Measurements from ENCODE around the gene TMPO.
"Not testable (repeated sequence)": the region's sequence is repeated elsewhere in the genome, so short reads cannot be mapped to it uniquely, and the experiment has no call there.

TMPO gene, protein sequence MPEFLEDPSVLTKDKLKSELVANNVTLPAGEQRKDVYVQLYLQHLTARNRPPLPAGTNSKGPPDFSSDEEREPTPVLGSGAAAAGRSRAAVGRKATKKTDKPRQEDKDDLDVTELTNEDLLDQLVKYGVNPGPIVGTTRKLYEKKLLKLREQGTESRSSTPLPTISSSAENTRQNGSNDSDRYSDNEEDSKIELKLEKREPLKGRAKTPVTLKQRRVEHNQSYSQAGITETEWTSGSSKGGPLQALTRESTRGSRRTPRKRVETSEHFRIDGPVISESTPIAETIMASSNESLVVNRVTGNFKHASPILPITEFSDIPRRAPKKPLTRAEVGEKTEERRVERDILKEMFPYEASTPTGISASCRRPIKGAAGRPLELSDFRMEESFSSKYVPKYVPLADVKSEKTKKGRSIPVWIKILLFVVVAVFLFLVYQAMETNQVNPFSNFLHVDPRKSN

DNA sequence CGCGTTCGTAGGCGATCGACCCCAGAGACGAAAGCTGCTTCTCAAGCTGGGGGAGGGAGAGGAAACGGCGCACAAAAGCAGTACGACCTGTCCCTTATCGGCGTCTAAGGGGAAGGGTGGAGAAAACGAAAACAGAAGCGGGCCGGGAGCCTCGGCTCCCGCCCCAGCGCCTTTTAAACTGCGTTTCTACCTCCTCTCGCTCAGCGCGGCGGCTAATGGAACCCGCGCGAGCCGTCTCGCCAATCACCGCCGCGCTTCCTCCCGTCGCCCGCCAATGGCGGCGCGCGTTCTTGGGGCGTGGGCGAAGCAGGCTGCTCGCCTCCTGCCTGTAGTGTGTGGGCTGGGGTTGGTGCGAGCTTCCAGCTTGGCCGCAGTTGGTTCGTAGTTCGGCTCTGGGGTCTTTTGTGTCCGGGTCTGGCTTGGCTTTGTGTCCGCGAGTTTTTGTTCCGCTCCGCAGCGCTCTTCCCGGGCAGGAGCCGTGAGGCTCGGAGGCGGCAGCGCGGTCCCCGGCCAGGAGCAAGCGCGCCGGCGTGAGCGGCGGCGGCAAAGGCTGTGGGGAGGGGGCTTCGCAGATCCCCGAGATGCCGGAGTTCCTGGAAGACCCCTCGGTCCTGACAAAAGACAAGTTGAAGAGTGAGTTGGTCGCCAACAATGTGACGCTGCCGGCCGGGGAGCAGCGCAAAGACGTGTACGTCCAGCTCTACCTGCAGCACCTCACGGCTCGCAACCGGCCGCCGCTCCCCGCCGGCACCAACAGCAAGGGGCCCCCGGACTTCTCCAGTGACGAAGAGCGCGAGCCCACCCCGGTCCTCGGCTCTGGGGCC lies at the start of gene TMPO:
TSS of gene TMPO (plus strand) at position 304 of the 824 bp plus-strand sequence. CDS start at position 582, 278 bp downstream.
- peak; percentile 97 for DNase-seq

DNA sequence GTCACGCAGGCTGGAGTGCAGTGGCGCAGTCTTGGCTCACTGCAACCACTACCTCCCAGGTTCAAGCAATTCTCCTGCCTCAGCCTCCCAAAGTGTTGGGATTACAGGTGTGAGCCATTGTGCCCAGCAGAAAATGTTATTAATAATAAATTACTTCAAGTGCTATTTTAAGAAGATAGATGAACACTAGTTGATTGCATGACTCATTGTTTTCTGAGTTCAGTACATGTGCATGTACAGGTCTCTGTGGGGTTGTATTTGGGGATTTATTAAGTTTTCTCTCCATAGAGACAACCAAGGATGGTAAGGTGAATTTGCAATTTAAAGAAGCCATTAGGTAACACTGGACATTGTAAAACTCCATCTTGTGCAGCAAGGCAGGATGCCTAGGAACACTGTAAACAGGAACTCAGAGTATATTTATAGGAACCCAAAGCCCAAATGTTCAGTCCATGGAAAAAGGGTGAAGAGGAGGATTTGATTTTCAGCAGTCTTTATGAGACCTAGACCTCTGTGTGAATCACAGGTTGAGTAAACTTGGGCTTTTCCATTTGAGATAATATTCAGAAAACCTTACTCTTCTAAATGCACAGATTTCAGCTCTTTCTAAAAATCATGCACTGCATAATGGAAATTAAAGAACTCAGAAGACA lies 49.3 kb upstream of the TMPO start:
- peak; percentile 20 for DNase-seq

DNA sequence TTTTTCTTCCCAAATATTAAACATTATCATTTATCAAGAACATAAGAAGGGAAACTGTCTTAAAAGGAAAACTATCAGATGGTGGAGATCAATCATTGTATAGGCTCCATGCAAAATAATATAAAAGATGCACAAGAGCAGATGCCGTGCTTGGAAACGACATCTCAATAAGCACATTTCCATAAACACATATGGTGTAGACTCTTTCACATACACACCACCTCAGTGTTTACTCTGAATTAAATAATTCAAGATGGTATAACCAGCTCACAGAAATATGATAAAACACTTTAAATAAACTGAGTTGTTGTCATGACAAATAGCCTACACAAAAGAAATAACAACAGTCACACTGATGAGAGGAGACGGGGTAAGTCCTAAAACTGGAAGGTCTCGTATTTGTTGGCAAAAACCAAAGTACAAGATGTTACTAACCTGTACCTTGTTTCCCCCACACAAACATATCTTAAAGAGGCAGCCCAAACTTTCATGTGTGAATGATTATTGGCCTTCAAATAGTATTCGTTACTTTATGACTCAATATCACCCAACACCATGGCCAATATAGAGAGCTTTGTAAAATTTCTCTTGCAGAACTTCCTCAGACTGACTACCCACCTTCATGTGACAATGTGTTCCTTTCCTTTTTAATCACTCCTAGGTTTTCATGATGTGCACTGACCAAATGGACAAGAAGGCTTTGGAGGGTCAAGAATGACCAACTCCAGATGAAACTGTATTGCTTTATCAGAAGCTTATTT lies 48.6 kb upstream of the TMPO start:
- DNase-seq = peak; percentile 59

DNA sequence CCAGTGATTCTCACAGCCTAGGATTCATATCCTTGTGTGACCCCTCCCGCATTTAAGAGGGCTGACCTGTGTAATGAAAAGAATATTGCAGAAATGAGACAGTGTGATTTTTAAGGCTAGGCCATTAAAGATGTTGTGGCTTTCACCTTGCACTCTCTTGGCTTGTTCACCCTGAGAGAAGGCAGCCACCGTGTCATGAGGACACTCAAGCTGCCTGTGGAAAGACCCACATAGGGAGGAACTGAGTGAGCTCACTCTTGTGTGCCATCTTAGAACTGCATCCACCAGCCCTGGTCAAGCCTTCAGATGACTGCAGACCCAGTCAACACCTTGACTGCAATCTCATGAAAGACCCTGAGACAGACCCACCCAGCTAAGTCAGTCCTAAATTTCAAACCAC lies 46.3 kb upstream of the TMPO start:
- peak; percentile 31 for DNase-seq

DNA sequence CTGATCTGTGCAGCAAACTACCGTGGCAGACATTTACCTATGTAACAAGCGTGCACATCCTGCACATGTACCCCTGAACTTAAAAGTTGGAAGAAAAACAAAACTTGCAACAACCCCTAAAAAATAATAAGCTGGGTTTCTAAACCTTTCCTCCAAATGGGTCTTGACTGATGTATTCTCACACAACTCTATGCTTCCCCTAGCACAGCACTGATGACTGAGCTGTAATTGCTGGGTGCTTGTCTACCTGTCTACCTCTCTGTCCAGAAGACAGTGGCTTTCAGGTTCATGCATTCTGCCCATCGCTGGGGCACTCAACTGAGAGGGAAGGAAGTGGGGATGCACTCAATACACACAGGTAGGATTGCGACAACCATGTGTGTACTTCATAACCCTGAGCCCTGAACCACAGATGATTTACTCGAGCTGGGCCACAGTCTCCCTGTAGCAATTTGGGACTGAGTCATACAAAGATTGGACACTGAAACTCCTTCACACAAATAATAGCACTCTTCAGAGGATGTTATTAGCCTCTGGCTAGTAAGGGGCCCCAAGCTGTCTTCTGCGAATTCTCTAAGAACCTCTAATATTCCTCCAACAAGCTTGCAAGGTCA lies 44.8 kb upstream of the TMPO start:
- DNase-seq = peak; percentile 32

DNA sequence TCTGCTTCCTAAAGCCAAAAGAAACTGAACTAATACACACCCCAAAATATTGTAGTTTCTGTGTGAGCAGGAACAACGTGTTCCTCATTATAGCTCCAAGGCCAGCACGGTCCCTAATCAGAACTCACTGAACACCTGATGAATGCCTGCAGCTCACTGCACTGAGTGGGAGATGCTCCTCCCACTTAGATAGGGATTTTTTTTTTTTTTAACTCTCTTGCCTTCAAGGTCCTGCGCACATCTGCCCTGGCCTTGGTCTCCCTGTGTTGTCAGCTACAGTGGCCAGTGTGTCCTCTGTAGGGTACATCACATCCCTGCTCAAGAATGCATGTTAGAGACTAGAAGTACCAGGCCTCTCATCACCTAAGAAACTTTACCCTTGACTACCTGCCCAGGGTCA lies 44.3 kb upstream of the TMPO start:
- DNase-seq = no peak

DNA sequence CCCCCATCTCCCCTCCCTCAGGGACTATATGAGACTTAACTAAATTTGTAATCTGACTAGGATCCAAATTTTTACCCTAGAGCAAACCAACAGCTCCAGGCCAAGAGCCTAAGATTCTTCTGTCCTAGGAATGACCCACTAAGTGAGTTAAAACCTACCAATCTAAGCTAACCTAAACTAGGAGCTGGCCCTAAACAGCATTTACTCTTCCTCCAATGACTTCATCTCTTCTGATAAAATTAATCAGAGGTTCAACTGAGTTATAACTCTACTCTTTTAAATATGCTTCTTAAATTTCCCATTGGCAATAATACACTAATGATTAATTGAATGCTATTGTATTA lies 39.9 kb upstream of the TMPO start:
- no peak for DNase-seq

DNA sequence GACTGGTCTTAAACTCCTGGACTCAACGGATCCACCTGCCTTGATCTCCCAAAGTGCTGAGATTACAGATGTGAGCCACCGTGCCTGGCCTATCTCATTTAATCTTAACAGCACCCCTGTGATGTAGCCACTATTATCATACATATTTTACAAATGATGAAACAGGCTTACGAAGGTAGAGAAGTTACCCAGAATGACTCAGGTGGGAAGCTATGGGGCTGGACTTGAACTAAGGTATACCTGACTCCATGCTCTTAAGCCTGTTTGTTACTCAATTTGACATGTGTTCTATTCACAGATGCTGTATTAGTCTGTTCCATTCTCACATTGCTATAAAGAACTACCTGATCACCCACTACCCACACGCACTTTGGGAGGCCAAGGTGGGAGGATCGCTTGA lies 36.8 kb upstream of the TMPO start:
- DNase-seq = no peak

DNA sequence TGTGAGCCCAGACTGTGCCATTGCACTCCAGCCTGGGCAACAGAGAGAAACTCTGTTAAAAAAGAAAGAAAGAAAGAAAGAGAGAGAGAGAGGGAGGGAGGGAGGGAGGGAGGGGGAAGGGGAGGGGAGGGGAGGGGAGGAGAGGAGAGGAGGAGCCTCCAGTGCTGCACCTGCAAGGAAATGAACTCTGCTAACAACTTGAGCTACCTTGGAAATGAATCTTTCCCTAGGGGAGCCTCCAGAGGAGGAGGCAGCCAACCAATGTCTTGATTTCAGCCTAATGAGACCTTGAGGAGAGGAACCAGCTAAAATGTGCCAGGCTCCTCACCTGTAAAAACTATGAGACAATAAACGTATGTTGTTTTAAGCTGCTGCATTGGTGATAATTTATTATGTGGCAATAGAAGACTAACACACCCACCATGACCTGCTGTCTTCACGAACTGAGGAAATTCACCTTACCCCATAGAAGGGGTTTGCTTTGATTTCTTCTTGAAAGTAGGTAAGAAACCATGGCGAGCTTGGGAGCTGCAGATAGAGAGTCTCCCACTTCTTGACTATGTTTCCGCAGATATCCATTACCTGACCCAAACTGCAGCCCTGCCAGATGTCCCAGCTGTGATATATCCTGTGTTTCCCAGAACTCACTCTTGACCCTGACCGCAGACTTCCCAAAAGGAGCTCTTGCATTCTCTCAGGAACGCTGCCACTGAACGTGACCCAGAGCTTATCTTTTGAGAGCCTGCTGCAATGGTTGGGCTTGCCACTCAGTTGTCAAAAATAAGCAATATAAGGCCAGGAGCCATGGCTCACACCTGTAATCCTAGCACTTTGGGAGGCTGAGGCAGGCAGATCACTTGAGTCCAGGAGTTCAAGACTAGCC lies 31.5 kb upstream of the TMPO start:
- DNase-seq = no peak

DNA sequence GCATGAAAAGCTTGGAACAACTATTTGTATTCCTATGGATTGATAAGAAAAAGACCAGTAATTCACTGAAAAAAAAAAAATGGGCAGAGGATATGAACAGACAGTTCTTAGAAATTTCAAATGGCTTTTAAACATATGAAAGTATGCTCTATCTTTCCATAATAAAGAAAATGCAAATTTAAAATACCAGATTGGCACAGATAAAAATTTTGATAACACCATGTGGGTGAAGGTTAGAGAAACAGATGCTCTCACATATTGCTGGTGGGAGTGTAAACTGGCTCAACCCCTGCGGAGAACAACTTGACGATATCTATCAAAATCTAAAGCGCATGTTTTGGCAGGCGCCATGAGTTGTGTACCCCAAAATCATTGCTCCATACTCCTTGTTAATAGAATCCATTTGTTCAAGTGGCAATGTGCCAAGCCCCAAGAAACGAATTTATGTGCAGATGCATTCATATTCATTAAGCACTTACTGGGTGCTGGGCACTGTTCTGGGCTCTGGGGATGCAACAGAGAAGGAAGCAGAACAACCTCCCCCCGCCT lies 29.5 kb upstream of the TMPO start:
- no peak for DNase-seq

DNA sequence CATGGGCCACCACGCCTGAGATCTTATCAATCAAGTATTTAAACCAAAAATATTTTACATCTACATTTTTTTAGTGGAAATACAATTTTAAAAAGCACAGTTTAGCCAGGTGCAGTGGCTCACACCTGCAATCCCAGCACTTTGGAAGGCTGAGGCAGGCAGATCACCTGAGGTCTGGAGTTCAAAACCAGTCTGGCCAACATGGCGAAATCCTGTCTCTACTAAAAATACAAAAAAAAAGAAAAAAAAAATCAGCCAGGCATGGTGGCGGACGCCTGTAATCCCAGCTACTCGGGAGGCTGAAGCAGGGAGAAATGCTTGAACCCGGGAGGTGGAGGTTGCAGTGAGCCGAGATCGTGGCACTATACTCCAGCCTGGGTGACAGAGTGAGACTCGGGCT lies 27.0 kb upstream of the TMPO start:
- not testable (repeated sequence) for DNase-seq

DNA sequence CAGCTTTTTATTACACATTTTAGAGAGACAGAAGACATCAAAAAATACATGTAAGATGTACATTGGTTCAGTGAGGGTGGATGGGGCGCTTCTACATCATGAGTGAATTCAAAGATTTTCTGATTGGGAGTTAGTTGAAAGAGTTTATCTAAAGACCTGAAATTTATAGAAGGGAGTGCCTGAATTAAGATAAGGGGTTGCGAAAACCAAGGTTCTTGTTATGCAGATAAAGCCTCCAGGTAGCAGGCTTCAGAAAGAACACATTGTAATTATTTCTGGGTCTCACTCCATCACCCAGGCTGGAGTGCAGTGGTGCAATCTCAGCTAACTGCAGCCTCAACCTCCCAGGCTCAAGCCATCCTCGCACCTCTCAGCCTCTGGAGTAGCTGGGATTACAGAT lies 26.2 kb upstream of the TMPO start:
- no peak for DNase-seq

DNA sequence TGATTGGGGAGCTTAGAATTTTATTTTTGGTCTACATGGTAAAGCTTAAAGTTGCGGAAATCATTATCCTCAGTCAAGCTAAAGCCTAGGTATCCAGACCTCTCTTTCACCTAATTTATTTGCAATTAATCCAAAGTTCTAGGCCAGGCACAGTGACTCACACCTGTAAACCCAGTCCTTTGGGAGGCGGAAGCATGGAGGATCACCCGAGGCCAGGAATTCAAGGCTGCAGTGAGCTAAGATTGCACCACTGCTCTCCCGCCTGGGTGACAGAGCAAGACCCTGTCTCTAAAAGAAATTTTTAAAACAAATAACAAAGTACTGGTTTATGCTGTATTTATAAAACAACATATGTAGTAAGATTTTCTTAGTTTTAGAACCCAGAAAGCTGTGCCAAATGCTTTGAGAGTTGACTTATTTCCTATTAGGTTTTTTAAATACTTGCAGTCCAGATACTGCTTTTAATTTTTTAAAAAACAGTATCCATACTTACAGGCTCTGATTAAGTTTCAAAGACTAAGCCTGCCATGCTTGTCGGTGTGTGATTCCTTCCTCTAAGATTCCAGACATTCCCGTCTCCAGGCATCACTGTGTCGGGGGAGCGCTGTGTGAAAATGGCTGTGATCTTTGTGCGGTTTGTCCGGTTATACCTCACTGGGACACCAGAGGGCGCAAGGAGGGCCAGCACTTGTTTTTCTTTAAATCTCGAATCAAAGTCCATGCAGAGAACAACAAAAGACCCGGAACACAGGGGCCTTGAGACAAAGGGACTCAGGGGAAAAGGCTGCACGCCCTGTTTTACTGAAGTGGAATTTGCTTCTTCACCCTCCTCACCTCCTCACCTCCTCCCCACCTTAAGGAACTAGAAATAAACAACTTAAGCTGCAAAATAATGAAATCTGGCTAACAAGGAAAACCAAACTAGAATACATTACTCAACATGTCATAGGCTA lies 24.6 kb upstream of the TMPO start:
- DNase-seq = peak; percentile 84

DNA sequence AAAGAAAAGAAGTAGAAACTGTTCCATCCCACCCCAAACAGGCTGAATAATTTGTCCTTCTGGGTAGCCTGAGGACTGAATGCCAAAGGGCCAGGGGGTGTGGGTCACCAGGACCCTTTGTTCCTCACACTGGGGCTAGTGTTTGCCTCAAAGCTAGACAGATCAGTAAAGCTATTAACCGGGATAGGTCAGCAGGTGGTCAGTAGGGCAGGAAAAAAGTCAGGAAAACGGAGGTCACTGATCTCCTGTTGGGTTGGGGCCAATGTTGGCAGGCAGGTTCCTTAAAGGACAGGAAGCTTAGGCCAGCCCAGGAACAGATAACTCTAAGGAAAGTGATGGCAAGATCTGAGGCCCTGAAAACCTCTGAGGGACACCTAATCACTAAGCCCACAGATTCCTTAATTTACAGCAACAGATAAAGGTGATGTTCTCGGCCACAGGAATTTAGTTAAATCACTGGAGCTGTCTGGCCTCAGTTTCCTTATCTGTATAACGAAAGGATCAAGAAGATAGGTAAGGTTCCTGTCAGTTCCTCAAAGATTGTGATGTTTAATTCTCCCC lies 22.7 kb upstream of the TMPO start:
- no peak for DNase-seq

DNA sequence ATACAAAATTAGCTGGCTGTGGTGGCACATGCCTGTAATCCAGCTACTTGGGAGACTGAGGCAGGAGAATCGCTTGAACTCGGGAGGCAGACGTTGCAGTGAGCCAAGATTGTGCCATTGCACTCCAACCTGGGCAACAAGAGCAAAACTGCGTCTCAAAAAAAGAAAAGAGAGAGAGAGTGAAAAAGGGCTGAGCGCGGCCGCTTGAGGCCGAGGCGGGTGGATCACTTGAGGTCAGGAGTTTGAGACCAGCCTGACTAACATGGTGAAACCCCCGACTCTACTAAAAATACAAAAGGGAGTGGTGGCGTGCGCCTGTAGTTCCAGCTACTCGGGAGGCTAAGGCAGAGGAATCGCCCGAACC lies 14.1 kb upstream of the TMPO start:
- not testable (repeated sequence) for DNase-seq

DNA sequence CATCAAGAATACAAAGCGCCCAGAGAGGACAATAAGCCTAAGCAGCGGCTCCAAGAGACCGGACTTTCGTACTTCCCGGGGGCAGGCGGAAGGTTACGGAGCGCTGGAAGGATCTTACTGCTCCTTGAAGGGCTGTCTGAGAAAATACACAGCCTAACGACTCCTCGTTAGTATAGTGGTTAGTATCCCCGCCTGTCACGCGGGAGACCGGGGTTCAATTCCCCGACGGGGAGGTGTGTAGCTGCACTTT lies 12.1 kb upstream of the TMPO start:
- peak; percentile 93 for DNase-seq

DNA sequence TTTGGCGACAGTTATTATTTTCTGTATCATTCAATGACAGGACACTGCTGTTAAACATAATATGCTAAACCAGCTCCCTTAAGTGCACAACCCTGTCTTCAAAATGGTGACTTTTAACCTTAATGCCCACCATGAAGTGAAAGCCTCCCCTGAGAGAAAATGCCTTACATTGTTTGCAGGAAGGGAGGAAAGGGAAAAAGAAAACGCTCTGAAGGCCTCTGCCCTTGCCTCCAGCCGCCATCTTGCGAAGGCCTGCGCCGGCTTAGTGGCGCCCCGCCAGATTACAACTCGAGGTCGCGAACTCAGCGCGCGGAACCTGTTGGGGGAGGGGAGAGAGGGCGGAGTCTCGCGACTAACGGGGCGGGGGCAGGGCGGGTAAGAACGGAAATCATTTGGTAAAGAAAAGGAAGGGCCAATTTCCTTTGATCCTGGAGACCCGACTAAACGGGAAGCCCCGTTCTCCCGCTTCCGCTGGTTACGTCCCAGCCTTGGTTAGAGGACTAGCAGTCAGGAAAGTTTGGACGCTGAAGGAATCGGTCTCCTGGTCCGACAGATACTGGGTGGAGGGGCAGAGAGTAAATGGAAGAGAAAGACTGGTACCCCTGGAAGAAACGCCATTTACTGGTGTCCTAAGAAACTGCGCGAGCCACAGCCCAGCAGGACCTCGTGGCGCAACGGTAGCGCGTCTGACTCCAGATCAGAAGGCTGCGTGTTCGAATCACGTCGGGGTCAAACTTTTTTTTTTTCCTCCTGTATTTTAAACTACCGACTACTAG lies 11.6 kb upstream of the TMPO start:
- DNase-seq = peak; percentile 96

DNA sequence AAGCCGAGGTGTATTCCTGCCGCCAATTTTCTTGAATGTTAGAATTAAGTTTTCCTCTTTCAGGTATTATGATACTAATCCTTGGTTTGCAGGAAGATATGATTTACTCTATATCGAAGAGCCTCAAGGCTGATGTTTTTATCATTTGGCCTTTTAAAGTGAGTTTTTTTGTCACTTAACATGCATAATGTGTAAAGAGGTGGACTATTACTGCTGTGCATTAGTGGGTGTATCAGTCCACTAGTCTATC lies 11.1 kb upstream of the TMPO start:
- DNase-seq = no peak

DNA sequence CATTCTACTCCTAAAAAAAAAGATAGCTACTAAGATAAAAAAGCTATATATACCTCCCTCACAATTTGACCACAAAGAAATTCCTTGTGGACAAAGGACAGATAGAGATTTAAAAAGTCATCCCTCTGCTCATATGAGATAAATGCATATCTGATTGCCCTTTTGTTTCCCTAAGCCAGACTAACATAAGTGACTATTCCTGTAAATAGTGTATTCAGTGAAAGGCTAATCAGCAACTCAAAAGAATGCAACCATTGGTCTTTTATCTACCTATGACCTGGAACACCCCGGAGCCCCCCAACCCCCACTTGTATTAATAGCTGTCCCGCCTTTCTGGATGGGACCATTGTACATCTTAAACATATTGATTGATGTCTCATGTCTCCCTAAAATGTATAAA lies 6.3 kb upstream of the TMPO start:
- DNase-seq = no peak

Data from activated CD4-positive, alpha-beta T cell treated with anti-CD3 and anti-CD28 coated beads, Interleukin-2, amount 50 U/mL, for 16 hours (primary cell).